SK-N-SH treated with all-trans-retinoic acid at 6 μM for 48 hours (cell line): Measurements from ENCODE around the gene CCM2.

Experiments used
- ATAC-seq: fragments of 200-7000 bp; cut with Tn5 transposase; 3 replicates; pipeline ENCODE4 v1.9.1; 2020; ENCODE audit warnings: mild to moderate bottlenecking, moderate library complexity
- ARNTL ChIP-seq: fragments of 450-650 bp; formaldehyde crosslinking; IDR thresholded peaks from 2 replicates; pipeline ENCODE4 v1.5.0; 2020; ENCODE audit warnings: low read depth, mild to moderate bottlenecking, moderate library complexity, borderline replicate concordance
- BACH2 ChIP-seq: fragments of 250-450 bp; sonication (Bioruptor Pico); IDR thresholded peaks from 2 replicates; pipeline ENCODE4 v1.9.0; 2021; ENCODE audit warnings: mild to moderate bottlenecking, borderline replicate concordance
- CREB5 ChIP-seq: fragments of 250-450 bp; sonication (Bioruptor Pico); IDR thresholded peaks from 2 replicates; pipeline ENCODE4 v1.5.1; 2020; ENCODE audit warnings: low read depth, mild to moderate bottlenecking, moderate library complexity
- CSDC2 ChIP-seq: fragments of 250-450 bp; sonication (Bioruptor Pico); IDR thresholded peaks from 2 replicates; pipeline ENCODE4 v1.5.0; 2020; ENCODE audit warnings: mild to moderate bottlenecking, moderate library complexity
- CSRNP3 ChIP-seq: fragments of 250-450 bp; sonication (Bioruptor Pico); IDR thresholded peaks from 2 replicates; pipeline ENCODE4 v1.5.1; 2021; ENCODE audit warnings: mild to moderate bottlenecking, moderate library complexity
- ESRRG ChIP-seq: fragments of 250-450 bp; sonication (Bioruptor Pico); IDR thresholded peaks from 2 replicates; pipeline ENCODE4 v1.6.1; 2021; ENCODE audit warnings: mild to moderate bottlenecking
- GLIS3 ChIP-seq: fragments of 250-450 bp; sonication (Bioruptor Pico); IDR thresholded peaks from 2 replicates; pipeline ENCODE4 v1.5.0; 2020; ENCODE audit warnings: mild to moderate bottlenecking, moderate library complexity
- ISL1 ChIP-seq: fragments of 250-450 bp; sonication (Bioruptor Pico); IDR thresholded peaks from 2 replicates; pipeline ENCODE4 v2.1.2; 2022; ENCODE audit warnings: mild to moderate bottlenecking, moderate library complexity
- OSR1 ChIP-seq: fragments of 250-450 bp; sonication (Bioruptor Pico); IDR thresholded peaks from 2 replicates; pipeline ENCODE4 v1.8.0; 2022; ENCODE audit warnings: moderate library complexity, mild to moderate bottlenecking, inconsistent platforms
- PATZ1 ChIP-seq: fragments of 250-450 bp; sonication (Bioruptor Pico); IDR thresholded peaks from 2 replicates; pipeline ENCODE4 v1.8.0; 2020; ENCODE audit warnings: mild to moderate bottlenecking, moderate library complexity, borderline replicate concordance
- PPARA ChIP-seq: fragments of 250-450 bp; sonication (Bioruptor Pico); IDR thresholded peaks from 2 replicates; pipeline ENCODE4 v1.5.0; 2020; ENCODE audit warnings: mild to moderate bottlenecking, borderline replicate concordance
- RARB ChIP-seq: fragments of 250-450 bp; sonication (Bioruptor Pico); IDR thresholded peaks from 2 replicates; pipeline ENCODE4 v1.8.0; 2021; ENCODE audit warnings: mild to moderate bottlenecking, moderate library complexity
- TOX ChIP-seq: fragments of 250-450 bp; sonication (Bioruptor Pico); IDR thresholded peaks from 2 replicates; pipeline ENCODE4 v1.8.0; 2021; ENCODE audit warnings: mild to moderate bottlenecking, moderate library complexity, borderline replicate concordance
- TSHZ2 ChIP-seq: fragments of 250-450 bp; sonication (Bioruptor Pico); IDR thresholded peaks from 2 replicates; pipeline ENCODE4 v1.5.0; 2020; ENCODE audit warnings: mild to moderate bottlenecking, moderate library complexity
- ZC3H10 ChIP-seq: fragments of 250-450 bp; sonication (Bioruptor Pico); IDR thresholded peaks from 2 replicates; pipeline ENCODE4 v1.5.1; 2021; ENCODE audit warnings: mild to moderate bottlenecking, moderate library complexity
- ZFP3 ChIP-seq: fragments of 250-450 bp; sonication (Bioruptor Pico); IDR thresholded peaks from 2 replicates; pipeline ENCODE4 v1.5.0; 2020; ENCODE audit warnings: mild to moderate bottlenecking, moderate library complexity
- ZNF565 ChIP-seq: fragments of 450-650 bp; formaldehyde crosslinking; conservative IDR thresholded peaks from 2 replicates; pipeline ENCODE4 v1.5.0; 2020; ENCODE audit warnings: low read depth, mild to moderate bottlenecking, moderate library complexity
- ZNF8 ChIP-seq: fragments of 450-650 bp; formaldehyde crosslinking; IDR thresholded peaks from 2 replicates; pipeline ENCODE4 v1.5.0; 2020; ENCODE audit warnings: mild to moderate bottlenecking, moderate library complexity
- TF ChIP-seq, protein P1 (sequence below): fragments of 250-450 bp; sonication (Bioruptor Pico); IDR thresholded peaks from 2 replicates; pipeline ENCODE4 v1.8.0; 2021; ENCODE audit warnings: low read depth, mild to moderate bottlenecking, moderate library complexity, borderline replicate concordance

The CCM2 gene

GRCh38 chr7:45073786-45074527 is 74.0 kb downstream of the CCM2 start (continued):
- no peak for TF ChIP-seq CREB5 (CRISPR knock-in tag)
- TF ChIP-seq ESRRG, result no peak
- TF ChIP-seq ARNTL (CRISPR knock-in tag), result no peak
- no peak for TF ChIP-seq CSRNP3 (CRISPR knock-in tag)
- no peak for TF ChIP-seq PPARA (CRISPR knock-in tag)
- TF ChIP-seq PATZ1 (CRISPR knock-in tag), result no peak
- TF ChIP-seq ZFP3 (CRISPR knock-in tag), result no peak

- no peak for ATAC-seq
- no peak for TF ChIP-seq GLIS3 (CRISPR knock-in tag)
- no peak for TF ChIP-seq ZNF565
- TF ChIP-seq TSHZ2 (CRISPR knock-in tag), result no peak
- TF ChIP-seq ZFP3 (CRISPR knock-in tag), result no peak
- TF ChIP-seq, protein P1, sequence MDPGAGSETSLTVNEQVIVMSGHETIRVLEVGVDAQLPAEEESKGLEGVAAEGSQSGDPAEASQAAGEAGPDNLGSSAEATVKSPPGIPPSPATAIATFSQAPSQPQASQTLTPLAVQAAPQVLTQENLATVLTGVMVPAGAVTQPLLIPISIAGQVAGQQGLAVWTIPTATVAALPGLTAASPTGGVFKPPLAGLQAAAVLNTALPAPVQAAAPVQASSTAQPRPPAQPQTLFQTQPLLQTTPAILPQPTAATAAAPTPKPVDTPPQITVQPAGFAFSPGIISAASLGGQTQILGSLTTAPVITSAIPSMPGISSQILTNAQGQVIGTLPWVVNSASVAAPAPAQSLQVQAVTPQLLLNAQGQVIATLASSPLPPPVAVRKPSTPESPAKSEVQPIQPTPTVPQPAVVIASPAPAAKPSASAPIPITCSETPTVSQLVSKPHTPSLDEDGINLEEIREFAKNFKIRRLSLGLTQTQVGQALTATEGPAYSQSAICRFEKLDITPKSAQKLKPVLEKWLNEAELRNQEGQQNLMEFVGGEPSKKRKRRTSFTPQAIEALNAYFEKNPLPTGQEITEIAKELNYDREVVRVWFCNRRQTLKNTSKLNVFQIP, result no peak
- TF ChIP-seq BACH2 (CRISPR knock-in tag), result no peak
- TF ChIP-seq PATZ1 (CRISPR knock-in tag), result no peak
- no peak for TF ChIP-seq PPARA (CRISPR knock-in tag)
- no peak for TF ChIP-seq RARB (CRISPR knock-in tag)
- TF ChIP-seq ZC3H10, result no peak
- no peak for TF ChIP-seq TOX (CRISPR knock-in tag)
- TF ChIP-seq ZNF8 (CRISPR knock-in tag), result no peak
- no peak for TF ChIP-seq OSR1
- TF ChIP-seq CSDC2 (CRISPR knock-in tag), result no peak
- no peak for TF ChIP-seq ISL1 (CRISPR knock-in tag)
Observed at GRCh38 chr7:45074528-45075354, 74.7 kb downstream of the CCM2 start.
